Activated gamma-delta T cell treated with Interleukin-2 at 50 U/mL for 16 hours (primary cell): ENCODE measurements around the gene MRPL19.
"Not testable (repeated sequence)": the region's sequence is repeated elsewhere in the genome, so short reads cannot be mapped to it uniquely, and the experiment has no call there.

Source experiments
- DNase-seq: peaks from one replicate; pipeline ENCODE4 v3.0.0-alpha.2; 2020

The MRPL19 gene

DNA sequence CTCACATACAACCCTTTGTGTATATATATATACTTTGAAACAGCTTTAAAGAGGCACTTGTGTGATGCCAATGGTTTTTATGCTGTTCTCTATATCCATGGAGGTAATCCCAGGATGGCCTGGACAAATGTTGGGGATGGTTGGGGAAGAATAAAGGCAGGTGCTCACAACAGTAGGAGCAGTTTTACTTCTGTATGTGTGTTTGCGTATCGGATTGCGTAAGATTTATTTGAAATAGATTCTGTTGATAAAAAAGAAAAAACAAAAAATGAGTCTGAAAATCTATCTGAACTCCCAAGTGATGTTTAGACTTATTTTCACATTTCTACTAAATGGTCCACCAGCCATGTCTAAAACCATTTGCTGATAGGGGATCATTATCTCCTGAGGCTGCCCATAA is 29.3 kb downstream of the MRPL19 start:
- DNase-seq = no peak

DNA sequence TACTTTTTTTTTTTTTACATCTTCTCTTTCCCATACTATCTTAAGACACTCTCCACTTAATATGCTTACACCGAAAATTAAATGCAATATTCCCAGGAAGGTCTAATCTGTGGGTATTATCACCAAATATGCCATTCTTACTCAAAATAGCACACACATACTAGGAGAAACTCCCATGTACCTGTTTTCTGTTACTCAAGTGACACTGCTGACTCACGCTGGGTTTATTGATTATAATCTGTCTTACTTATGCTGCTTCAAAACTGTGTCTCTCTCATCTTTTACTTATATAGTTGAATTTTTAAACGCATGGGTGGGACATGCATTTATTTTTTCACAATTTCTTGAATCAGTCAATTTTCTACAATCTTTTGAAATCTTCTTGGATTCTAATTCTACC is 29.9 kb downstream of the MRPL19 start:
- no peak for DNase-seq

DNA sequence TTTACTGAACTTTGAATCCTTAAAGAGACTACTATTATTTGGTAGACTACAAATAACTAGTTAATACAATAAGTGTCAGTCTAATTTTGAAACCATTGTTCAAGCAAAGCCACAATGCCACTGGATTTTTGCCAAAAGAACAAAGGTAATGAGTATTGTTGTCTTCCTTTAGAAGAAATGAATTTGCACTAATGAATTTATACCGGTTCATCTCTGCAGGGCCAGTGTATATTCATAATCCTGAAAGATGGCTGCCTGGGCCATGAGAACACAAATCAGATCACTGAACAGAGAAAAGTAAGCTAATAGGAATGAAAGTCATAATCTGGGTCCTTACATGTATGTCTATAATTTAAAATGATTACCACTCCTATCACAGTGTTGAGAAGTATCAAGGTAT is 33.0 kb downstream of the MRPL19 start:
- DNase-seq = no peak

DNA sequence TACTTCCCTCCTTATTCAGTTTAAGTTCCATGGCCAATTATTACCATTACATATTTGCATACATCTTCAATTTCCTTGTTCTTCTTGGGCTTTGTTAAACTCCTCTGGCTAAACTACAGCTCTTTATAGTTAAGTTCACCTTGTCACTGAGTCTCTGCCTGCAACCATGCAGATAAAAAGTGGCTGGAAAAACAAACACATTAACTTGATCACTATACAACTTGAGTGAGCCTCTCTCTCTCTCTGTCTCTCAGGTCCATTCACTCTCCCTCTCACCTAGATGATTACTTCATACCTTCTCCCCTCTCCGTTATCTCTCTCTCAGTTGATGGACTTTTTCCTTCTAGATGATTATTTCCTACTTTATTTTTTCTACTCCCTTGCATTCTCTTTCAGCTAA is 33.8 kb downstream of the MRPL19 start:
- no peak for DNase-seq

DNA sequence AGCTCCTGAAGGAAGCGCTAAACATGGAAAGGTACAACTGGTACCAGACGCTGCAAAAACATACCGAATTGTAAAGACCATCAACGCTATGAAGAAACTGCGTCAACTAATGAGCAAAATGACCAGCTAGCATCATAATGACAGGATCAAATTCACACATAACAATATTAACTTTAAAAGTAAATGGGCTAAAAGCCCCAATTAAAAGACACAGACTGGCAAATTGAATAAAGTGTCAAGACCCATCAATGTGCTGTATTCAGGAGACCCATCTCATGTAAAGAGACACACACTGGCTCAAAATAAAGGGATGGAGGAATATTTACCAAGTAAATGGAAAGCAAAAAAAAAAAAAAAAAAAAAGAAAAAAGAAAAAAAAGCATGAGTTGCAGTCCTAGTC is 36.8 kb downstream of the MRPL19 start:
- DNase-seq = not testable (repeated sequence)

DNA sequence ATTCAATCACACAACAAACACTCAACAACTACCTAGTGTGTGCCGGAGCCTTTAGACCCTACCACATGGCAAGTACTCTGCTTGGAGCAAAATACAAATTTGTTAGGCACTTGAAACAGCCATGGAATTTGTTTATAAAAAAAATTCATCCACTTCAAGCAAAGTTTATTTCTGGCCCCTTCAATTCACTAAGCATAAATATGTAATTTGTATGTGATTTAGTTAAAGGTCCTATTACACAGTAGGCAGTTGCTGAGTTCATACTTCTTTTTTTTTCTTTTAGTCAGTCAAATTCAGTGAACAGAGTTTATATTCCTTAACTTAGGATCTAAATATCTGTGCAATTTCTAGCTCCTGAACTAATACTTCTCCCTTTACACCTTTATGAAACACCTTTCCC is 41.6 kb downstream of the MRPL19 start:
- DNase-seq = no peak

DNA sequence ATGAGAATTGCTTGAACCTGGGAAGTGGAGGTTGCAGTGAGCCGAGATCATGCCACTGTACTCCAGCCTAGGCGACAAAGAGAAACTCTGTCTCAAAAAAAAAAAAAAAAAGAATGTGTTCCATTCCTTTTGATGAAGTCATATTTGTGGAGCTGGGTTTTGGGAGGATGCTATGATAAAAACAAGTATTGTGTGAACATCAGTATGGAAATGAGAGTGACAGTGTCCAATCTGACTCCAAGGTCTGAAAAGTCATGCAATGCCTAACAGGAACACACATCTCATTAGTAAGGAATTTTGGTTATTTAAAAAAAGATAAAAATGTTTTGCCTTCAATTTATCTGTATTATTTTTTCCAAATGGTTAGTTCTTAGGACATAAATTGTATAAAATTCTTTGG is 52.3 kb downstream of the MRPL19 start:
- DNase-seq = no peak

DNA sequence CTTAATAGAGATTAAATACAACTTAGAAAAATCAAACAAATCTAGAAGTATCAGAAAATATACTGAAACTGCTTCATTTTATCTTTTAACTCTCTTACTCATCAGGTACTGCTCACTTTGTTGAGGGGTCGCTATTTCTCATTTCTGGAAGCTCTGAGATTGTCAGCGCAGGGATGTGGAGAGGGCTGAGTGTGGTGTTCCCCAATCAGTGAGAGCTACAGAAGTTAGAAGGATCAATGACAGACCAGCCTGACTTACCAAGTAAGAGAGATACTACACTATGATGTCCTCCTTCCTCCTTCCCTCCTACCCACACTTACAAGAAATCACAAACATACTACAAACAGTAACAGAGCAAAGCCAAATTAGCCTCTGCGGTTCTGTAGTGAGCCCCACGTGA is 56.0 kb downstream of the MRPL19 start:
- no peak for DNase-seq

DNA sequence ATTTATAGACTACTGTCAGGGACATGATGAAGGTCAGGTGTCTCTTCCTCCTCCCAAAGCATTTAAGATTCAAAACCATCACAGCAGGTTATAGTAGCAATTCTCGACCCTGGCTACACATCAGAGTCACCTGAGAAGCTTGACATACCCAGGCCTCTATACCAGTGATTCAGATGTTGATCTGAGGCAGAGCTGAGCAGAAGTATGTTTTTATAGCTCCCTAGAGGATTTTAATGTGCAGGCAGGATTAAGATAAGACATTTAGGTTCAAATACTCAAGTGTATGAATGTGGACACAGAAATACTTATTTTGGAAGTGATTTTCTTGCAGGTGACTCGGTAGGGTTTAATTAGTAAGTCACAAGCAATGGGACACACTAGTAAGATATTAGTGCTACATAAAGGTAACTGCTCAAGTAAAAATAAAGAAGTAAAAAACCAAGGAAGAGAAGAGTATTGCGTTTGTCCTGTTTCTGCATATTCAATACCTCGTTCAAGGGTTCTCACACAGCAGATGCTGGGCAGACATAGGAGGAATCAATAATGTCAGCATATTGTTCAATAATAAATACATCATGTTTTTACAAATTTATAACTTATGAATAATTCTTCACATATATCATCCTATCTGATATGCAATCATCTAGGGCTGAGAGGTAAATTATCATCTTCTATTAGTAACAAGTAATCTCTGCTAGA is 57.2 kb downstream of the MRPL19 start:
- DNase-seq = no peak

DNA sequence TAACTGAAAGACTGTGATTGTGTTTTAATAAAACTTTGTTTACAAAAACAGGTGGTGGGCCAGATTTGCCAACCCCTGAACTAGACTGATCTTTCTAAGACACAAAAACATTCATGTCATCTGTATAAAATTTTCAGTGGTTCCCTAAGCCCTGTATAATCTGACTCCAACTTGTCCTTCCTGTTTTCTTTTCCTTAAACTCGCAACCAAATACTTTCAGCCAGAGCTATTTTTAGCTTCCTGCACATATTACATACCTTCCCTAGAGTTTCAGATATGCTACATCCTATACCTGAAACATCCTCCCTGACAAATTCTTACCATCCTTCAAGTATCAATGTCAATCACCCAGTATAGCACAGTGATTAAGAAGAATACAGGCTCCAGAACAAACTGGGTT is 59.3 kb downstream of the MRPL19 start:
- no peak for DNase-seq

DNA sequence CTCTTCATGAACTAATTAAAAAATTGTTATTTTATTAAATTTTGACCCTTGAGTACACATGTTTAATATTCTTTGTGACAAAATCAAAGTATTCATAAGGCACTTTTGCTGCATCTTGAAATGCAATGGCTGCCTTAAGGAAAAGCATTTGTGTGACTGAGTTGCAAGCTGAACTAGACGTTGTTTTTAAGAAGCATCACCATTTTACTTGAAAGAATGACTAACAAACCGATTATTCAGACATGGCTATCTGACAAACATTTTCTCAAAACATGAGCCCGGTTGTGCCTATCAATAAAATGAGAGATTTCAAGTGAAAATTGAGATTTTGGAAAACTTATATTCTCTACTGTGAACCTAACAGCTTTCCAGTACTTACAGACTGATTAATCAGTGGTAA is 61.3 kb downstream of the MRPL19 start:
- DNase-seq = no peak

DNA sequence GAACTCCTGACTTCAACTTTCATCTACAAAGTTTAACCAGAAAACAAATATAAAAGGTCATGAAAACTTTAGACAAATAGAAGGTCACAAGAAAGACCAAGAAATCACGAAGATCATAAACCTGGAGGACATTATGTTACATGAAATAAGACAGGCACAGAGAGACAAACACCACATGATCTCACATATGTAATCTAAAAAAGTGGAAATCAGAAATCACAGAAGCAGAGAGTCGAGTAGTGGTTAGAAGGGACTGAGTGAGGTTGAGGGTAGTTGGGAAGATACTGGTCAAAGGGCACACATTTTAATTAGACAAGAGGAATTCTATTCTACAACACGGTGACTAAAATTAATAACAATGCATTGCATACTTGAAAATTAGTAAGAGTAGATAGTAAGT is 62.7 kb downstream of the MRPL19 start:
- no peak for DNase-seq

DNA sequence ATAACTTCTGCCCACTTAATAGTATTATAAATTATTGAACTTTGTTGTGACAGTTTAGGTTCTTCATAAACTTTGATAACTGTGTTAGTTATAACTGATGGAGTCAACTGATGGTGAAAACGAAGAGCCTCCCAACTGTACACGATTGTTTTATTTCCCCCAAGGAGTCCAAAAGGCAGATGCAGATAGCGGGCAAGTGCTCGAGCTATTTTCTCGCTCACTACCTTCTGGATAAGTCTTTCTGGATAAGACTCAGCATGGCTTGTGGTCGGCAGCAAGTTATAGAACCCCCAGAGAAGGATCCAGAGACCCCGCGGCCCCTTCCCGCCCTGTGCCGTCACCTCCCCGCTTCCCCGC is 63.6 kb downstream of the MRPL19 start:
- DNase-seq = no peak

DNA sequence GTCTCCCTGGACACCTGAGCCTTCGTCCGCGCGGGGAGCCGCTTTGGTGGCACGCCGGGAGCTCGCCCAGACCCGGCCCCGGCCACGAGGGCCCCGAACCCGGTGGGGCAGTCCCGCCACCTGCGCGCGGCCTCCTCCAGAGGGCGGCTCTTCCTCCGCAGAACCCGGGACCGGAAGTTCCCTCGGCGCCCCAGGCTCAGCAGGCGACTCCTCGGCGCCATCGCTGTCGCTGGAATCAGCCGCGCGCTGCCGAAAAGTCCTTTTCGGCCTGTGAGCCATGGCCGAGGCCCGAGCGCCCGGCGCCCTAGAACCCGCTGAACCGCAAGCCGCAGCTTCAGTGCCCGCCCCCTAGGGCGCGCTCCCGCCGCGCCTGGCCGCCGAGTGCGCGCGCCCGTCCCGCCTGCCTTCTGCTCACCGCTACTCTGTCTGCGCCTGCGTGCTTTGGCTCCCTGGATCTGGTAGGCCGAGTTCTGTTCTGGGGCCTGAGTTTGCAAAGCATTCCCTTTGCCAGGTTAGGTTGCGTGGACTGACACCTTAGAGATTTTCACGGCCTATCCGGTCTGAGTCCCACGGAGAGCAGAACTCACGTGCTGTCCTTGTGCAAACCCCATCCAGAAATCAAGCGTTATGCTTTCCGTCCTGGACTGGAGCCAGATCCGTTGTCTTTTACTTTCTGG is 64.1 kb downstream of the MRPL19 start, which contains the start of gene GCFC2:
Gene GCFC2 (minus strand): TSS at position 339 of the 677 bp plus-strand sequence. CDS start 60 bp downstream, at position 279.
- DNase-seq = peak; percentile 76

DNA sequence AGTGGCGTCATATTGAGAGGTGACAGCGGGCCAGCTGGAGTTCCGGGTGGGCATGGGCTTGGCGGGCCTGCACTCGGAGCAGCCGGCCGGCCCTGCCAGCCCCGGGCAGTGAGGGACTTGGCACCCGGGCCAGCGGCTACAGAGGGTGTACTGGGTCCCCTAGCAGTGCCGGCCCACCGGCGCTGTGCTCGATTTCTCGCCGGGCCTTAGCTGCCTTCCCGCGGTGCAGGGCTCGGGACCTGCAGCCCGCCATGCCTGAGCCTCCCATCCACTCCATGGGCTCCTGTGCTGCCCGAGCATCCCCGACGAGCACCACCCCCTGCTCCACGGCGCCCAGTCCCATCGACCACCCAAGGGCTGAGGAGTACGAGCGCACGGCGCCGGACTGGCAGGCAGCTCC is 65.0 kb downstream of the MRPL19 start:
- not testable (repeated sequence) for DNase-seq

DNA sequence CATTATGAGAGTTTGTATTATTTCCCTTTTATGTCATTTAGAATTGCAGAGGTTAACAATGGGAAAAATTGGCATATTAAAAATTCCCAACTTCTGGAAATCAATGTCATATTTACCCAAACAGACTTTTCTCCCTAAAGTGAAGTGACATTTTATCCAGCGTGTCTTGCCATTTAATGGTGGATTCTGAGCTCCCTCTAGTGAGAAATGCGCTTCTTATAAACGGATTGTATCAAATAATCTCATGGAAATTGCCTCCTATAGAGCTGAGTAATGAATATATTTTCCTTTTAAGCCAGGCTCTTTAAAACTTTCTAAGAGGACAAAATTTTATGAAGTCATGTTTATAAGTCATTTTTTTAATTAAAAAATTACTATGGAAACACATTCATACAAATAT is 69.8 kb downstream of the MRPL19 start:
- DNase-seq = no peak

DNA sequence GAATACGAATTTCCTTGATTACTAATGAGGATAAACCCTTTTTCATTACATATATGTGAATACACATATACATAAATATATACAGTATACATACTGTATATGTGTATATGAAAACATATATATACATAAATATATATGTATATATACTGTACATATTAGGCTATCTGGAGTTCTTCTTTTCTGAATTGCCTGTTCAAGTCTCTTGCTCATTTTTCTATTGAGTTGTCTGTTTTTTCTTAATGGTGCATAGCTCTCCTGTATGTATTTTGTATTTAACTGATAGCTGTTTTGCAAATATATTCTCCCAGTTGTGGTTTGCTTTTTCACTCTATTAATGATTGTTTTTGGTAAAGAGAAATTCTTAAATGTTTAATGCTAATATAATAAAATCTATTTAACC is 73.0 kb downstream of the MRPL19 start:
- no peak for DNase-seq

DNA sequence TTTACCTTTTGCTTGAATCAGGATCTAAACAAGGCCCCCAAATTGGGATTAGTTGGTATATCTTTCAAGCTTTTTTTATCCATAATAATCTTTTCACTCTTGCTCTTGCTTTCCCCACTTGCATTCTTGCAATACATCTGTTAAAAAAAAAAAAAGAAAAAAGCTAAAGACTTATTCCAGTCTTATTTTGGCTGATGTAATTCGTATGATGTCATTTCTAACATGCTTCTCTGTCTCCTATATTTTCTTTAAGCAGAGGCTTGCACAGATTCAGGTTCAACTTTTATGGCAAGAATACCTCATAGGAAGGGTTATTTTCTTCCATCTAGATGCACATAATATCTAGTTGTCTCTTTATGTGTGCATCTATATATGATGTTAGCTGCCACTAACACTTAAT is 73.9 kb downstream of the MRPL19 start:
- no peak for DNase-seq

DNA sequence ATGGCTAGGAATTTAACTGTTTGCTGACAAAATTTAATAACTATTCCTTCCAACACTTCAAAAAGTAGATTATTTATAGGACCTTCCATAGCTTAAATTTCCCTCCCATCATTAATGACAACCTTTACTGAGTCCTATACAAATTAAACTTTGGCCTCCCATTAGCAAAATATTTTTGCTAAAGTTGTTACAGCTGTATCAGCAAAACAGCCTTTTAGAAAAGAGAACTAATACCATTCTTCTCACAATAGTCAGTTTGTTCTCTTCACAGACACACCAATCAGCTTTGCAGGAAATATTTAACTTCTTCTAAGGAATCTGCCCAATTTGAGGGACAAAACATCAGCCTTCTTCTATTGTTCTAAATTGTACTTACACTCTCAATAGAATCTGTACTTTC is 76.1 kb downstream of the MRPL19 start:
- DNase-seq = no peak

DNA sequence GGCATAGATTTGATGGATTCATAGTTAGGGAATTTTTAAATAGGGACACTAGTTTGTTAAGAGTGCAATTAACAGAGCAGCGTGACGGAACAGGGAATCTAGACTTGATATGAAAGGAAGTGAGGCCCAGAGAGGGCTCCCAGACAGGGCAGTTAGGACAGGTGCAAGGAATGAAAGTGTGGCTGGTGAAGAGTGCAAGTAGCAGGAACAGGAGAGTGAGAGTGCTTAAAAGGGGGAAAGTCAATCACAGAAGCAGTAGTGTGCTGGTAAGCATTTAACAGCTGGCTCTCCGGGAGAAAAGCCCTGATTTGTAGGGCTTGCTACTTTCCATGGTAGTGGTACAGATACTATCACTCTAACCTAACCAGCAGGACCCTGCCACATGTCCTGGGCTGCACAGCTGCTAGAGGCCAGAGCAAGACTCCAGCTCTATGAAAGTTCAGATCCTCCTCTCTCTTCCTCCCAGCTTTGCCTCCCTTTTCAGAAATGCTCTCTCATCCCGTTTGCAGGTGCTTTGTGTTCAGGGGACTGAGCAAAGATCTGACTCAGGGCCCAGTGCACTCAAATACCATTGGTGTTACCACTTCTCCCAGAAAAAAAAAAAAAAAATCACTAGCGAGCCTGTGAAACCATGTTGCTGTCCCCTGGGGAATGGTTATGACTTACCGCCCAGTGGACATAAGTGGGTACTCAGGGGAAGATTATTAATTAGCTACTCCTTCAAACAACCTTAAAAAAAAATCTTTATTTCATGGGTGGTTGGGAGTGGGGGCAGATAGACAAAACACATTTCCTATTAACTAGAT is 82.2 kb downstream of the MRPL19 start:
- DNase-seq = no peak

DNA sequence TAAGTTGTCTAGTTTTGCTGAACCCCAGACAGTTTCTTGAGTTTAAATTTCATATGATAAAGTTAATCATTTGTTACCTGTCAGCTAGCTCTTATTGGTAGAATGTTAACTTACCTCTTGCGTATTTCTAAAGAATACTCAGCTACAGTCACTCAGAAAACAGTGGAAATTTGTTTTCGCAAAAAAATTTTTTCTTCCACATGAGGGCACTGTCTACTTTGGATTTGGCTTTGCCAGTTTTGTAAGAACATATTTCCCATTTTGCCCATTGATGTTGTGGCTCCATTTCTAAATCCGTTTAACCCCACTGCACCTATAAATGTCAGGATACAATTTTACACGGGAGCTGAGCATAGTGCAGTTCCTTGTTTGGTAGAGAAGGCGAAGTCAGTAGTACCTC is 83.3 kb downstream of the MRPL19 start:
- no peak for DNase-seq

DNA sequence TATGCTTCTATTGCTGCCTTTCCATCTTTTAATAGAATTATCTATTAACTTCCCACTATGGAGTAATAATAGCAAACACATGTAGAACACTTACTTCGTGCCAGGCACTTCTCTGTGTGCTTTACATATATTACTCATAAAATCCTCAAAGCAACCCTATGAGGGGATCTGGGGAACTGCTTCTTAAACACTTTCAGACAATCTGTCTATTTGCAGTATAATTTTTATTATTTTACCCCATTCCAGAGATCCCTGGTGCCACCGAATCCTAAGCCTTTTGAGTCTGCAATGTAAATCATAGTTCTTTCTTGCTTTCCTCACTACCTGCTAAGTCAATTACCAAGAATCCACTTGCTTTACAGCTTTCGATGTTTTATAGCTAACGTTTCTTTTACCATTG is 89.7 kb downstream of the MRPL19 start:
- DNase-seq = no peak

DNA sequence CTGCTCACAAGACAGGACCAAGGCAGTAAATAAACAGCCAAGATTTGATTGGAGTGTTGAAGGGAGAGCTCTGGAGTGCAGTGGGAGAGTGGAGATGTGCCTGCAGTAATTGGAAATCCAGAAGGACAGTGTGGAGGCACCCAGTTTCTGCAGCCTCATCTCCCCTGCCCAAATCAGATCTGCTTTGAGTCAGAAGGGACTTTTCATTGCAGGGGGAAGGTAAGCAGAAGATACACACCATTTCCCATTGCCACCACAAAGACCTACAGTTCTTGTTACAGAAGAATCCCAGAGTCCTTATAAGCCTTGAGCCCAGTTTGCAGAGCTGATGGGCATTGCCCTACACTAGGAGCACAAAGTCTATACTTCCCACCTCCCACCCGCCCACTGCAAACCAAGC is 91.4 kb downstream of the MRPL19 start:
- DNase-seq = no peak
